Putamen (tissue), 1 donor: ENCODE measurements around the gene TLE1.
"Not testable (repeated sequence)": the region's sequence is repeated elsewhere in the genome, so short reads cannot be mapped to it uniquely, and the experiment has no call there.

Source experiments
- DNase-seq: peaks from one replicate; pipeline ENCODE4 v3.0.0-alpha.2; 2016; ENCODE audit warnings: low spot score

The TLE1 gene

DNA sequence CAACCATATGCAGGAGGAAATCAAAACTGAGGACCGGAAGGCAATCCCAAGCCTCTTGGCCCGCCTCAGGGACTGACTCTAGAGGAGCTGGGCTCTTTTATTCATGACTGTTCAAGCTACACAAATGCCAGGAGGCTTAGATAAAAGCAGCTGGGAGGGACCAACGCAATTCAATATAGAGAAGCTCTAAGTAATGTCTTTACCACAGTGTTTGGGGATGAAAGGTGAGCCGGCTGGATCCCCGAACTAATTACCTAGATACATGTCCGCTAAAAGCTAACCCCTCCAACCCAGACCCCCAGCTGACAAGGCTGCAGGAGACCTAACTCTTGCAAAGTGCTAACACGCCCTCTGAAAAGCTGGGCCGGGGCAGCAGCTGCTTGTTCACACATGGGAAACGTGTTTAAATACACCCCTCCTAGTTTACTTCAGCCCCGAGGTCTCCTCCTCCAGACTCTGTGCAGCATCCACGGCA is 67.5 kb downstream of the TLE1 start:
- no peak for DNase-seq

DNA sequence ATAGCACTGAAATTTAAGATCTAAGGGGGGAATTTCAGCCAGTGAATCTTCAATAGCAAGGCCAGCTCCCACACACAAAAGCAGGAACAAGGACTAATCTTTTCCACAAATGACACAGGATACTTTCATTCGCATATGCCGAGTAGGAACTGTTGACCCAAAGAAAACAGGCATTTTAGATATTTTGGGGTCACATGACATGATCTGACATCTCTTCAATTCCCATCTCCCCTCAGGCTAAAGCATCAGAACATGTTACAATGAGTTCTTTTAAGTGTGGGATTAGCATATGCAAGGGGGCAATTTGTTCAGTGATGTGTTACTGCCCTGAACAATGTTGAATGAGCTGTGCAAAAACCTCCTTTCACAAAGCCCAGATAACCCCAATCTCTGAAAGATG is 68.2 kb downstream of the TLE1 start:
- no peak for DNase-seq

DNA sequence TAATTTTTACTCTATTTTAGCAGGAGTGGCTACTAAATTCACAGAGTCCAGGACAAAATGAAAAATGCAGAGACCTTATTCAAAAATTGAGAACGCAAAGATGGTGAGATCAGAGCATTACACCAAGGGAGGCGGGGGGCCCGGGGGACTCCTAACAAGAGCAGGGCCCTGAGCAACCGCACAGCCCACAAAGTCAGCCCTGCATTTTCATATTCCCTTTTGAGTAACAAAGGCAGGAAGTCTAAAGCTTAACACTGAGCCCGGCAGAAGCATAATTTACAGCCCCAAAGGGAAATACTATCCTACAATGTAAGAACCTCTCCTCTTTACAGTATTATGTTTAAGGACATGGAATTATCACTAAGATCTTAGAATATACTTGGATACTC is 69.4 kb downstream of the TLE1 start:
- no peak for DNase-seq

DNA sequence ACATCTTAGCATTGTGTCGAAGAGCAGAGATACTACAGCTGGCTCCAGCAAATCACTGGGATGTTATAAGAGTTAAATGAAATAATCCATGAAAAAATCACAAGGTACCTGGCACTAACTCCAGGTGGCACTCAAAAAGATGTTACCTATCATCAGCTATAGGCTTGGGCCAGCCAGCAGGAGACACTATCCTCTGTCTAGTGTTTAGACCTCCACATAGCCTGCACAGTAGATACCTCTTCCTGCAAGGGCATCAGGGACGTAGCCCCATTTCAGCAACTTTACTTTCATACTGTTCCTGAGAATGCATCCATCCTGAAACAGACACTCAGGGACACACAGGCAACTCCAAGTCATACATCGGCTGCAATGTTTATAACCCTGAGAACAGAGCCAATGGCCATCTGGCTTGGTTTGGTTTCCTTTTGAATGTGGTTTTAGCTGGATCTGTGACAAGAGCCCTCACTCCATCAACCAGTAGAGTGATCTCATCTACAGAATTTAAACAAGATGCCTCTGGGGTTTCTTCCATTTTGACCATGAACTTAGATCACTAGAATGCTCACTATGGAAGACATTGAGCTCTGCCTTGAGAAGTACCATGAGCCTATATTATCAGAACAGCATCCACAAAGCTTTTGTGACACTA is 69.9 kb downstream of the TLE1 start:
- DNase-seq: no peak

DNA sequence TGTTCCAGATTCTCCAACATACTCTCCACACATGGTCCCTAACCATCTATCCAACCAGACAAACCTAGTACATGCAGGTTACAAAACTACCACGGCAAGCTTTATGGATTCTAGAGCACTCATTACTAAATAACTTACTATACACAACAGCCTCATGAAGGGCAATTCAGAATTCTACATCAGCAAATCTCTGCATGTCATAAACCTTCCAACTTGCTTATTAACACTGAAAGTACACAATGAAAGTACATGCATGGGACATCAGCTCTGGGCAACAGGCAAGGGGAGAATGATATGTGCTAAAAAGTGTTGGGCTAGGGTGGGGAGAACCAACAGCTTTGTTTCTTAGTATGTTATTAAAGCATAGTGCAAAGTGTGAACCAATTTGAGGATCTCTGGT is 70.4 kb downstream of the TLE1 start:
- DNase-seq: no peak

DNA sequence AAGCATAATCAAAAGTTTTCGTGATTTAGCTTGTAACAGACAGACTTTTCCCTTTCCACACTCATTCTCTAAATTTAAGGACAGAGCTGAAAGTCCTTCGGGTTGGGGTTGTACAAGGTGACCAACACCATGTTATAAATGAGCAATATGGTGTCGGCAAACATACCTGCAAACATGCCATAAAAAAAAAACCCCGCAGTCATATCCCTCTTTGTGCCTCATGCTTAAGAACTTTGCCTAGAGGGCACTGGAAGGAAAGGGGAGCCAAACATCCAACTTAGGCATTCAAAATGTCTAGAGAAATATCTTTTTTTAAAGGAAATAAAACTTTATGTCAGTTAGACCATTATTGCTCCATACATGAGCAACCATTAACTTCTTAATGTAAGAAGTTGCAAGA is 73.2 kb downstream of the TLE1 start:
- DNase-seq: no peak

DNA sequence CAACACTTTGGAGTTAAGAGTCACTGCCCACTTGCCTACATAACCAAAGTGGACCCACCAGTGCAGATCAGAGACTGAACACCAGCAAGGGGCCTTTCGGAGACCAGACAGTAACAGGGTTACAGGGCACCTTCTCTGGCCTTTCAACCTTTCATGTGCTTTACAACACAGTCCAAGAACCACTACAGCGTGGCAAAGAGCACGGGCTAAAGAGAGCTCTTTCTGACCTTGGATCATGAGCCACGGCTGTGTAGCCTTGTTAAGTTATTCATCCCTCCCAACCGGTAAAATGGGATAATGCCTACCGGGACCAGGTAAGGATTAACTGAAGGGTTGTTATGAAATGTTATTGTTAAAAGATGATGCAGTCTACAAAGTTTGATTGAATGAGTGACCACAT is 75.0 kb downstream of the TLE1 start:
- DNase-seq: no peak

DNA sequence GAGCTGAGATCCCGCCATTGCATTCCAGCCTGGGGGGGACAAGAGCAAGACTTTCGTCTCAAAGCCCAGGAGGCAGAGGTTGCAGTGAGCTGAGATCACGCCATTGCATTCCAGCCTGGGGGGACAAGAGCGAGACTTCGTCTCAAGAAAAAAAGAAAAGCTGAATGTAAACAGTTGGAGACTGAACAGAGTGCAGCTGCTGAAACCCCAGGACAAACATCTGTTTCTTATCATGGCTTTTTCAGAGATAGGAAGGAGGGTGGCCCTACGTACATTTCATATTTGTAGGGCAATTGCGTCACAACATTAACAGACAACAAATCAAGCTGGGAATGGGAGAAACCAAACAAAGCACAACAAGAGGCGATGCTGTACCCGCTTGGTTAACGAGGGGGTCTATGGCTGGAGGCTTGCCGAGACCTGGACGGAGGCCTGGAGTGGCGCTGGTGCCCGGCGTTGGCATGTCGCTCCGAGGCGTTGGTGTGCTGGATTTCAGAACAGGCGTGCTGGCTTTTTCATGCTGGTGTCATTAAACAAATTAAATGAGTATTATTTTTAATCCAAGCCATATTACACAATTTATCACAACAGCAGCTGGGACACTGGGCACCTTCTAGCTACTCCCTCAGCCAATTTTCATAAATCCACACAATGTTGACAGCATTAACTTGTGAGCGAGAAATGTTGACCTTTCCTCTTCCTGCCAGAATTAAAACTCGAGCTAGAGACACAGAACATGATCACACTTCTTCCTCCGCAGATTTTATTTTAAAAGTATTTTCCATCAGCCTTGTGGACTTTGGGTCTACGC is 76.1 kb downstream of the TLE1 start:
- DNase-seq: no peak

DNA sequence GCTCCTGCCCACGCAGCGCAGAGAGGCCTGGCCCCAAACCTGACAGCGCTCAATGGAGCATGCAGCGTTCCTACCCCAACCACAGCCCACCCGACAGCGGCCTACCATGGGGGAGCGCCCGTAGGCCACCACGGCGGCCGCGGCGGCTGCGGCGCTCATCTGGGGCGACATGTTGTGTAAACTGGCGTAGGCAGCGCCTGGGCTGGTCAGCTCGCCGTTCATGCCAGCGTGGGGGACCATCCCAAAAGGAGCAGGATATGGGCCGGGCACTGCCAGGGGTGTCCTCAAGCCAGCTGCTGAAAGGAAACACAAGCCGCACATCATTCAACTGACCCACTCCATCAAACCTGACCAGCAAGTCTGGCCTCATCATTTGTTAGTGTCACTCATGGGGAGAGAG is 77.7 kb downstream of the TLE1 start:
- no peak for DNase-seq

DNA sequence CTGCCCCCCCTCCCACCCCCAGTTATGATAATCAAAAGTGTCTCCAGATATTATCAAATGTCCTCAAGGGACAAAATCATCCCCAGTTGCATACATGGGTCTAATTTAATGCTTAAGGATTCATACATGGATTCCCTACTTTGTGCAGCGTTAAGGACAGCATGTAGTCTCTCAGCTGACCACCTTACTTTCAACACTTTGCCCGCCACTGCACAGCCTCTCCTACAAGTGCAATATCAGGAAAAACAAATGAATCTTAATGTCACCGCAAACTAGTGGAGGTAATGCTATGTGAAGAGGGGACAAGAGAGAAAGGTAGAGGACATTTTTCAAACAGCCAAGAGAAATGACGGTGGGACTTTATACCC is 78.6 kb downstream of the TLE1 start:
- no peak for DNase-seq

DNA sequence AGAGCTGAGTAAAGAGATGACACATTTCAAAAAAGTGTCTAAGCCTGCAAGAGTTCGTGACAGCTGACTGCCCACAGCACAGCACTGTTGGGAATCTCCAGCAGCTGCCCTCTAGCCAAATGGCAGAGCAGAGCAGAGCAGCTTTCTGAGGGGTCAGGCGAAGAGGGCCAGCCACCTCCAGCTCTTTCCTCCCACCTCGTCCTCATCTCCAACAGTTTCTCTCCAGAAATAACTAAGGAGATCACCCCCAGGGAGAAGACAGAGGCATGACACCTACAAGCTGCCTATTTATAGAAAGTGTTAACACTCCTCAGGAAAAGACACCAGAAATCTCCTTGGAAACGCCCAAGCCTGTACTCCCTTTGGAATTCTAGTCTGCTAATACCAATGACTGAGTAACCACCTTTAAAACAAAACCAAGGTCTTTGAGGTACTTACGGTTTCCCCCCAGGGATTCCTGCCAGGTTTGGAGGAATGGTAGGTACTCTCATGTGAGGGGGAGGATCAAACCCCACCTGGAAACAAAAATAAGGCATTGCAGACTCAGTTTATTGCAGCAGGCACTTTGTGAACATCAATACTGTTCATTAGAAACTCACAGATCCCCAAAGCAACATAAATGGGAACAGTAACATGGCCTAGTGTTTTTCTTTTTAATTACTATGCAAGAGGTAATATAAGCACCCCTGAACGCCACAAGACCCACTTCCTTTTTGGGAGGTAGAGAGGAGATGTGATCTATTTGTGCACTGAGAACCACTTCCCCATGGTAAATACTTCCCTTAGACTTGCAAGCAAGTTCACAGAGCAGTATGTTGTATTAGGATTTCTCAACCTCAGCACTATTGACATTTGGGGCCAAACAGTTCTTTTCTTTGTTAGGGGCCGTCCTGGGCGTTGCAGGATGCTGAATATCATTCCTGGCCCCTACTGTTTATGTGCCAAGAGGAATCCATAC is 79.3 kb downstream of the TLE1 start:
- peak; percentile 76 for DNase-seq

DNA sequence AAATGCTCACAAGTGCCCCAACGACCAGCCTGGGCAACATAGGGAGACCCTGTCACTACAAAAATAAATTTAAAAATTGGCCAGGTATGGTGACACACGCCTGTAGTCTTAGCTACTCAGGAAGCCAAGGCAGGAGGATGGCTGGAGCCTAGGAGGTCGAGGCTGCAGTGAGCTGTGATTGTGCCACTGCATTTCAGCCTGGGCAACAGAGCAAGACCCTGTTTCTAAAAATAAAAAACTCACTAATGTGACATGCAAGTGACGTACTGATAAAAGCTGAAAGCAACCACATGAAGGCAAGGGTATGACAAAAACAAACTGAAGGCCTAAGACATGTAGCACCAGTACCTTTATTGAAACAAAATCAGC is 81.1 kb downstream of the TLE1 start:
- DNase-seq: no peak

DNA sequence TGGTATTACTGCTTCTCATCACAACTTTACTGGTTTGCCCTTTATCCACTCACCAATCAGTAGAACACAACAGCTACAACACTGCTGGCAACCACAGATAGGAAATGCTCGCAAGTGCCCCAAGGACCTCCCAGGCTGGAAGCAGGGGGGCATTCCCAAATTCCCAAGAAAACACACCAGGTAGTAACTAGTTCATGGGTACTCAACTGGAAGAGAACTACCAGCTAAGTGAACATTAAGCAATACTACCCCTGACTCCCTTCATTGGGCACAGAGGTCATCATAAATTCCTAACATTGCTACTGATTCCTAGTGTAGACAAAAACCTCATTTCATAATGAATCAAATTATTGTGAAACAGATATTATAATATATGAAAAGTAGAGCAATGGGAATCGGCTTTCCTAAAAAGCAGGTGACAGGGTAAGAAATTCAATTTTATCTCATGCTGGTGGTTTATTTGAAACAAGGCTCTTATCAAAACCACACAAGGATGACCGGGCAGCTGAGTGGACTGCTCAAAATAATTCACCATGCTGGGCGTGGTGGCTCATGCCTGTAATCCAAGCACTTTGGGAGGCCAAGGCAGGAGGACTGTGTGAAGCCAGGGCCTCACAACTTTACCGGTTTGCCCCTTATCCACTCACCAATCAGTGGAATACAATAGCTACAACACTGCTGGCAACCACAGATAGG is 81.6 kb downstream of the TLE1 start:
- no peak for DNase-seq

DNA sequence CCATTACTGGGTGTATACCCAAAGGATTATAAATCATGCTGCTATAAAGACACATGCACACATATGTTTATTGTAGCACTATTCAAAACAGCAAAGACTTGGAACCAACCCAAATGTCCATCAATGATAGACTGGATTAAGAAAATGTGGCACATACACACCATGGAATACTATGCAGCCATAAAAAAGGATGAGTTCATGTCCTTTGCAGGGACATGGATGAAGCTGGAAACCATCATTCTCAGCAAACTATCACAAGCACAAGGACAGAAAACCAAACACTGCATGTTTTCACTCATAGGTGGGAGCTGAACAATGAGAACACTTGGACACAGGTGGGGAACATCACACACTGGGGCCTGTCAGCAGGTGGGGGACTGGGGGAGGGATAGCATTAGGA is 83.1 kb downstream of the TLE1 start:
- DNase-seq: not testable (repeated sequence)

DNA sequence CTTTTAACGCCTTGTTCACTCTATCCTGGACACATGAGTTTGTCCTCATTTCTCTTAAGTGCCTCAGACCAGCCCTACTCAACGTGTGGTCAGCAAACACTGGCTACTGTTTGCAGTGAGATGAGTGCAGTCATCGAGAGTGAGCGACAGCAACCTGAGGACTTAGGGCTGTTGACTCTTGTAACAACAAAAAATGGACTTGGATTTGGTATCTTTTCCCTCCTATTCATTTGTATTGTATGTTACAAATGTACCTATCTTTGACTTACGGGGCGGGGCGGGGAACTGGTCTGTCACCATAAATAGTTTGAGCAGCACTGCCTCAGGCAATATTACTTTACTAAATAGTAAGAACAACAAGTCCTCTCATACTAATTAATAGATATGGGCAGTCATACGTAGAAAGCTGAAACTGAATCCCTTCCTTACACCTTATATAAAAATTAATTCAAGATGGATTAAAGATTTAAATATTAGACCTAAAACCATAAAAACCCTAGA is 84.1 kb downstream of the TLE1 start:
- DNase-seq: no peak

DNA sequence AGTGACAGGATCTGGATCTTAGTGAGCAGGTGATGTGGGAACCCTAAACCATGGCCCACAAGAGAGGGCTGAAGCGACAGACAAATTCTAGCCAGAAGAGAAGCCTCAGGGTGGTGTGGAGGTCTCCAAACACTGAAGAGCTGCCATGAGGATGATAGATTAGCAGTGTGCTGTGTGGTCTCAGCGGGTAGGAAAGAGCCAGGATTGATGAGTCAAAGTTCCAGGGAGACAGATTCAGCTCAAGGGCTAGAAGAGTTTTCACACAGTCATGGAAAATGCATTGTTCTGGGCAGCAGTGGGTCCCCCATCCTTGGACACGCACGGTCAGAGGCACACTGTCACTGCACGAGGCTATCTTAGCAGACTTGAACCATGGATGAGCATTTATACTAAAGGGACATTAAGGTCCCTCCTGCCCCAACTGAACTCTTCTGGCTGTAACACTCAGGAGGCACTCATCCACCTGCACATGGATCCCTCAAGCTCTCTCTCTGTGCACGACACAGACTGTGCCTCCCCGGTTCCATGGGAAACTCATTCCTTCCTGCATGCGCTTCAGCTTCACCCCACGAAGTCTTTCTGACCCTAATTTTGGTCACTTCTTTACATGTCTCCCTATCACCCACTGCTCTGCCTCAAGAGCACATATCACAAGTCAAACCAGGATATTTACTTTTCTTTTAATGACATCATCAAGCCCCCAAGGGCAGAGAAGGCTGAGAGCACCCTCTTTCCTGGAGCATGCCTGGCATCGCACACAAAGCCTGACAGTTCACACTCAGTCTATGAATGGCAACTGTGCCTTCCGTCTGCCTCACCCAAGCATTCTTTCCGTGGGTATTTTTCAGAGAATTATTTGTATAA is 84.8 kb downstream of the TLE1 start:
- no peak for DNase-seq

DNA sequence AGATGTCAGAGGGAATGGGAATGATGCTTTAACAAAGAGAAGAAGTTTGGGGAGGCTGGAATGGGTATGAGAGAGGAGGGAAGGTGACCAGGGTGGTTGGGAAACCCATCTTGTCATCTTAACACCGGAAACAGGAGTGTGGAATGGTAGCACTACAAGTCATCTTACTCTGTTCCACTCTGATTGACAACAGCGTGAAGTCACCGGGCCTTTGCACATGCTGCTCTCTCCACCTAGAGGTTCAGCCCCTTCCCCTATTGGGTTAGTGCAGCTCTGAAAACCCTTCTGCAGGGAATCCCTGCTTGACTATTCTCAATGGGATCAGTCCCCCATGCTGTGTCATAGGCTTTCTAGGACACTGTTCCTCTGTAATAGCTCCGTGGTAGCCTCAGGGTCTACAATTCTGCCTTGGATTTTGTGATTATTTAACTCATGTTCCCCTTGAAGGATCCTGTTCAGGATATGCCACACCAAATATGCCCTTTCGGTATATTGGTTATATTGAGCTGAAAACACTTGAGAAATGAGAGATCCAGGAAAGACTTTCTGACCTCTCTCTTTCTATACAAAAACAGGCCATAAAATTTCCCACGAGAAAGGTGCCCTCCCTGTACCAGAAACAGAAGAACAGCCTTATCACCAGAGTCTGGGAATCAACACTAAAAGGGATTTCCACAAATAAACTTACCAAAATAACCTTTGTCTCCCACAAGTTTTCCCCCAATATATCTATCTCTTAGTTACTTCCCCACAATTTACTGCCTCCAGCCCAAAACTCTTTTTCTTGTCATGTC is 86.3 kb downstream of the TLE1 start:
- no peak for DNase-seq

DNA sequence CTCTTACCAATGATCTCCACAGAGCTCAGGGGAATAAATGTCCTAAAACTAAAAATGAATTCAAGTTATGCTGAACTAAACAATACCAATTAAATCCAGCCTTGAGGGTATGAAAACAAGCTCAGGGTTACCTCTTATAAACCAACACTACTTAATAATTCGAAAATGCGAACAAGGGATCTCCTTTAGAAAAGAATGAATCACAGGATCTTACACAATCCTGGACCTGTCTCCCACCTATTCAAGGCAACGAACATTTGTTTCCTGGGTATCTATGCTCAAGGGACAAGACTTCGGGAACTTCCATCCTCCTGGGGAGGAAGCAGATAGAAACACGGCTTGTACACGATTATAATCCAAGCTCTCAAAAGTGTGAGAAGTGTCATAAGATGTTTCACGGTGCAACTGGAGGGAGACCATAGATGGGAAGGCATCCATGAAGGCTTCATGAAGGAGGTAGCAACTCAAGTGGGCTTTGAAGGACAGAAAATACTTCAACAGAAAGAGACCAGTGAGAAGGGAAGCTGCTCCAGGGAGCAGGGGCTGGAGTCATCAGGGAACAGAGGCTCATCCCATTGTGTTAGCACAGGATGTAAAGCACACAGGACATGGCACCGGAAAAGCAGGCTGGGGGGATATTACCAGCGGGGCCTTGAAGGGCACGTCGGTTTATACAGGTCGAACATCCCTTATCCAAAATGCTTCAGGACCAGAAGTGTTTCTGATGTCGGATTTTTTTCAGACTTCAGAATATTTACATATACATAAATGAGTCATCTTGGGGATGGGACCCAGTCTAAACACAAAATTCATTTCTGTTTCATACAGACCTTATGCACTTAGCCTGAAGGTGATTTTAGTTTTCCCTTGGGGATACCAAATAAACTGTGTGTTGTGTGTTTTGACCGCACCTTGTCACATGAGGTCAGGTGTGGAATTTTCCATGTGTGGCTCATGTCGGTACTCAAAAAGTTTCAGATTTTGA is 87.4 kb downstream of the TLE1 start:
- DNase-seq: no peak

DNA sequence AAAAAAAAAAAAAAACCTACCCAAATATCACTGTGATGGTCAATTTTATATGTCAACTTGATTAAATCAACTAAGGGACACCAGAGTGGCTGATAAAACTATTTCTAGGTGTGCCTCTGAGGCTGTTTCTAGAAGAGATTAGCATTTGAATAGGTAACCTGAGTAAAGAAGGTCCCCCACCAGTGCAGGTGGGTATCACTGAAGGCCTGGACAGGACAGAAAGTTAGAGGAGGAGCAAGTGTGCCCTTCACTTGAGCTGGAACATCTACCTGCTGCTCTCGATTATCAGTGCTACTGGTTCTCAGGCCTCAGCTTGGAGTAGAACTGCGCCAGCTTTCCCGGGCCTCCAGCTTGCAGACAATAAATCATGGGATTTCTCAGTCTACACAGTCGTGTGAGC is 88.7 kb downstream of the TLE1 start:
- DNase-seq: no peak
